Endothelial cell of umbilical vein (primary cell): ENCODE measurements around the gene PRDM2.

Experiments
- CTCF ChIP-seq, 2 donors: IDR thresholded peaks; 1 replicate in 1 of 2; 2 replicates in 1 of 2; pipeline ENCODE4 v1.5.1; 2011; ENCODE audit warnings: low read length in 2 of 2, mild to moderate bottlenecking in 2 of 2, moderate library complexity in 2 of 2, control low read depth in 1 of 2, inconsistent platforms in 1 of 2, low read depth in 1 of 2; ENCODE audit not compliant: insufficient read depth in 1 of 2; ENCODE audit errors: extremely low read depth in 1 of 2
- EZH2 ChIP-seq: IDR thresholded peaks from 2 replicates; pipeline ENCODE4 v1.6.1; 2012; ENCODE audit warnings: borderline replicate concordance, low read depth, mild to moderate bottlenecking, moderate library complexity, low read length, inconsistent platforms; ENCODE audit not compliant: severe bottlenecking
- JUN ChIP-seq: IDR thresholded peaks from 2 replicates; pipeline ENCODE4 v1.6.1; 2011; ENCODE audit warnings: borderline replicate concordance, low read depth; ENCODE audit not compliant: insufficient read length, insufficient read depth
- MAX ChIP-seq: IDR thresholded peaks from 2 replicates; pipeline ENCODE4 v1.6.1; 2011; ENCODE audit not compliant: insufficient read depth, insufficient read length
- MYC ChIP-seq: IDR thresholded peaks from one replicate; pipeline ENCODE4 v1.6.1; 2011; ENCODE audit warnings: mild to moderate bottlenecking, low read depth, low read length
- POLR2A ChIP-seq: IDR thresholded peaks from 2 replicates; pipeline ENCODE4 v1.6.1; 2012; ENCODE audit warnings: low read depth, mild to moderate bottlenecking, control low read depth, low read length
- POLR2AphosphoS5 ChIP-seq: IDR thresholded peaks from 2 replicates; pipeline ENCODE4 v1.6.1; 2012; ENCODE audit warnings: low read depth, mild to moderate bottlenecking, control low read depth, low read length, moderate library complexity; ENCODE audit not compliant: insufficient read depth

GRCh38 chr1:13707164-13707563 lies 7.2 kb downstream of the PRDM2 start:
- TF ChIP-seq CTCF (IDR thresholded peaks at IDR 0.05; ENCODE audit: extremely low read depth in 1 of 2, insufficient read depth in 1 of 2, low read depth in 1 of 2, low read length in 2 of 2): no peak
- TF ChIP-seq MYC: no peak
- no peak for TF ChIP-seq POLR2AphosphoS5
- TF ChIP-seq EZH2: no peak
- no peak for TF ChIP-seq POLR2A
- no peak for TF ChIP-seq JUN
- no peak for TF ChIP-seq MAX
